Brain microvascular endothelial cell (primary cell): ENCODE data around the gene IQSEC3.

Source experiments
- DNase-seq: peaks from one replicate; pipeline ENCODE4 v3.0.0-alpha.2; 2020
- H3K27ac ChIP-seq: fragments of 250-450 bp; sonication (Bioruptor Pico); 2 replicates; pipeline ENCODE4 v1.5.1; 2020; ENCODE audit warnings: mild to moderate bottlenecking, moderate library complexity
- H3K27me3 ChIP-seq: fragments of 250-450 bp; sonication (Bioruptor Pico); replicated peaks from 2 replicates; pipeline ENCODE4 v1.5.1; 2020; ENCODE audit warnings: mild to moderate bottlenecking
- H3K36me3 ChIP-seq: fragments of 250-450 bp; sonication (Bioruptor Pico); replicated peaks from 2 replicates; pipeline ENCODE4 v1.5.1; 2020; ENCODE audit warnings: mild to moderate bottlenecking
- H3K4me3 ChIP-seq: 2 replicates; pipeline ENCODE4 v1.5.1; 2011; ENCODE audit warnings: low read depth, mild to moderate bottlenecking, control low read depth, low read length, moderate library complexity
- in situ Hi-C: cut with HindIII; loops from 2 replicates; pipeline ENCODE4 v1.10.0; 2017; ENCODE audit warnings: low sequenced_read_pairs, low pct_ligation_motif_present
- TF ChIP-seq, protein P1 (sequence below): IDR thresholded peaks from 2 replicates; pipeline ENCODE4 v1.5.1; 2011; ENCODE audit warnings: low read depth, mild to moderate bottlenecking, moderate library complexity, low read length, control low read depth, inconsistent platforms; ENCODE audit errors: missing control alignments

The IQSEC3 gene

DNA sequence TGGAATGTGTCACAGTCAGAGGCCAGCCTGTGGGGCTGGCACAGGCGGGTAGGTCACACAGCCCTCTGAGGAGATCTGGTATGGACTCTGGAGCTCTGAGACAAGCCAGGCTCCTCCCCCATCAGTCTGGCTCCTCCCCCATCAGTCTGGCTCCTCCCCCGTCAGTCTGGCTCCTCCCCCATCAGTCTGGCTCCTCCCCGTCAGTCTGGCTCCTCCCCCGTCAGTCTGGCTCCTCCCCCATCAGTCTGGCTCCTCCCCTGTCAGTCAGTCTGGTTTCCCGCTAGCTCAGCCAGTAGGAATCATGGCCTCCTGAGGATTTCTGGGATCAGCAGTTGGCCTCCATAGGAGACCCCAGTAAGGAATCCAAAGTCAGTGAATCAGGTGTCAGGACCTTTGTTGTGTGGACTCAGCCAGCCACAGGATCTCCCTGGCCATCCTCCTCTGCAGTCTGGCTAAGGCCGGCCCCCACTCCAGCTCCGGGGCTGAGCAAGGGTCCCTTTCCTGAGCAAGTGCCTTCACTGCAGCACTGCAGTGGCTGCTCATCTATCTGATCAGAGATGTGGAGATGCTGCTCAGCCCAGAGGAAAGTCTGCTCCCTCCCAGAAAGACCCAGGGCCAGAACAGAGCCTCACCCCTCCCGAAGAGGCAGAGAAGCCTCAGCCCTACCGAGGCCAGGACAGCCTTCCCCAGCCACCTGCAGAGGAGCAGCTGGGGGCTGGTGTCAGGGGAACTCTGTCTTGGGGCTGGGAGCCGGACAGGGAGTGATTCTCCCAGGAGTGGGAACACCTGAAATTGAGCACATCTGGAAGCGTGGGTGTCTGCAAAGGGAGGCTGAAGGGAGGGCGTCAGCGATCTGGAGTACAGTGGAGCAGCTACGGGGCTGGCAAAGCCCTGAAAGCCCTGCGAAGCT lies 35.7 kb downstream of the IQSEC3 start:
- no peak for DNase-seq
- no peaks in the 10 kb centered on the region for H3K36me3 ChIP-seq

DNA sequence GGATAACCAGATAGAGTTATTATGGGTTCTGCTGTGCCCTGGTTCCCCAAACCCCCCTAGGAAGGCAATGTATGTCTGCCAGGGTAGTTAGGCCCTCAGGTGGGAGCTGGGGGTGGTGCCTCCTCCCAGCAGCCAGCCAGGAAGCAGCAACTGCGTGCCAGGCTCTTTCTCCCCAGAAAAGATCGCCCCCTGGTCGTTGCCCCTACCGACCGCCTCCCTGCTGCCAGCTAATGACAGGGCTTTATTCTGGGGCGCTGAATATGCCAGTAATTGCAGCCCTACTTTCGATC lies 36.3 kb downstream of the IQSEC3 start:
- TF ChIP-seq, protein P1, sequence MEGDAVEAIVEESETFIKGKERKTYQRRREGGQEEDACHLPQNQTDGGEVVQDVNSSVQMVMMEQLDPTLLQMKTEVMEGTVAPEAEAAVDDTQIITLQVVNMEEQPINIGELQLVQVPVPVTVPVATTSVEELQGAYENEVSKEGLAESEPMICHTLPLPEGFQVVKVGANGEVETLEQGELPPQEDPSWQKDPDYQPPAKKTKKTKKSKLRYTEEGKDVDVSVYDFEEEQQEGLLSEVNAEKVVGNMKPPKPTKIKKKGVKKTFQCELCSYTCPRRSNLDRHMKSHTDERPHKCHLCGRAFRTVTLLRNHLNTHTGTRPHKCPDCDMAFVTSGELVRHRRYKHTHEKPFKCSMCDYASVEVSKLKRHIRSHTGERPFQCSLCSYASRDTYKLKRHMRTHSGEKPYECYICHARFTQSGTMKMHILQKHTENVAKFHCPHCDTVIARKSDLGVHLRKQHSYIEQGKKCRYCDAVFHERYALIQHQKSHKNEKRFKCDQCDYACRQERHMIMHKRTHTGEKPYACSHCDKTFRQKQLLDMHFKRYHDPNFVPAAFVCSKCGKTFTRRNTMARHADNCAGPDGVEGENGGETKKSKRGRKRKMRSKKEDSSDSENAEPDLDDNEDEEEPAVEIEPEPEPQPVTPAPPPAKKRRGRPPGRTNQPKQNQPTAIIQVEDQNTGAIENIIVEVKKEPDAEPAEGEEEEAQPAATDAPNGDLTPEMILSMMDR: no peak
- Histone ChIP-seq H3K27me3 (peaks cover 9% of the 10 kb centered on the region), H3K4me3 (no peak overlapping the region), H3K27ac (no peak overlapping the region), H3K36me3 (no peaks in the 10 kb centered on the region)
- in situ Hi-C loops: no loop called here
- DNase-seq: no peak

More for the DNA sequence above, 35.7 kb downstream of the IQSEC3 start:
- peaks cover 12% of the 10 kb centered on the region for H3K27me3 ChIP-seq
- TF ChIP-seq, protein P1: no peak
- in situ Hi-C loops: no loop called here
- no peak overlapping the region for H3K27ac ChIP-seq
- no peak overlapping the region for H3K4me3 ChIP-seq

DNA sequence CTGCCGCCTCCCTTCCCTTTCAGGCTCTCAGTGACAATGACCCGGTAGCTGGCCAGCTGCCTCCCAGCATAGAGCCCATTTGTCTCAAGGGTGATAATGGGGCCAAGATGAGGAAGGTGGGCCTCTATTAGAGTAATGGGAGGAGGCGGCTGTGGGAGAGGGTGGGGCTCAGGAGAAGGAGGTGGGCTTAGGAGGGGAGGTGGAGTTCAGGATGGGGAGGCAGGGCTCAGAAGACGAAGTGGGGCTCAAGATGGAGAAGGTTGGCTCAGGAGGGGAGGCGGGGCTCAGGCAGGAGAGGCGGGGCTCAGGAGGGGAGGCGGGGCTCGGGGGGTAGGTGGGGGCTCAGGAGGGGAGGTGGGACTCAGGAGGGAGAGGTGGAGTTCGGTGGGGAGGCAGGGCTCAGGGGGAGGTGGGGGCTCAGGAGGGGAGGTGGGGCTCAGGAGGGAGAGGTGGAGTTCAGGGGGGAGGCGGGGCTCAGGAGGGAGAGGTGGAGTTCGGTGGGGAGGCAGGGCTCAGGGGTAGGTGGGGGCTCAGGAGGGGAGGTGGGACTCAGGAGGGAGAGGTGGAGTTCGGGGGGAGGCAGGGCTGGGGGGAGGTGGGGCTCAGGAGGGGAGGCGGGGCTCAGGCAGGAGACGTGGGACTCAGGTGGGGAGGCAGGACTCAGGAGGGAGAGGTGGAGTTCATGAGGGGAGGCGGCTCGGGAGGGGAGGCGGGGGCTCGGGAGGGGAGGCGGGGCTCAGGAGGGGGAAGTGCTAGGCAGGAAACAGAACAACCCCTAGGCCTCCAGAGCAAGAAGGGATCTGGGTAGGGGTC lies 36.8 kb downstream of the IQSEC3 start:
- TF ChIP-seq, protein P1: no peak
- Histone ChIP-seq H3K27me3 (peaks cover 8% of the 10 kb centered on the region), H3K36me3 (no peaks in the 10 kb centered on the region), H3K4me3 (no peak overlapping the region), H3K27ac (no peak overlapping the region)
- in situ Hi-C loops: no loop called here
- no peak for DNase-seq

DNA sequence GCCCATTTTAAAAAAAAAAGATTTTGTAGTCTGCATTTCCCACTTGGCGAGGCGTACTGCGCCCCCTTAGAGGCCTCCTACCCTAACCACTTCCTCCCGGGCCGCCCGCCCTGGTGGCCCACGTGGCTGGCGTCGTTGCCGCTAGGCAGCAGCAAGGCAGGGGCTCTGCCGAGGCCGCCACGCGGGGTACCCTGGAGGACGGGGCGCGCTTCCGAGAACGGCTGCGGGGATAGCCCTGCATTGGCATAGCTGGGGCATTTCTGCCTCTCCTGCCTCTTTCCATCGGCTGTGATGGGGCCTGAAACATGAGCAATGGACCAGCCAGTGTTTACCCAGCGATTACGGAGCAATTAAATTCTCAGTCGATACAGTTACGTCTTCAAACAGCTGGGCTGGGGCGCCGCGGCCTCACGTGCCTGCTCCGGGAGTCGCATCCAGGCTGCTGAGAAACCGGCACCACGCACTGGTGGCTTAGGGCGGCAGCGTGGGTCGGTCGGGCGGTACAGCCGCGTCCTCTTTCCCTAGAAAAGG lies 38.0 kb downstream of the IQSEC3 start:
- TF ChIP-seq, protein P1: no peak
- no peak overlapping the region for H3K4me3 ChIP-seq
- no peak for DNase-seq
- H3K36me3 ChIP-seq: no peaks in the 10 kb centered on the region
- peaks cover 3% of the 10 kb centered on the region for H3K27me3 ChIP-seq
- in situ Hi-C loops: no loop called here
- no peak overlapping the region for H3K27ac ChIP-seq

DNA sequence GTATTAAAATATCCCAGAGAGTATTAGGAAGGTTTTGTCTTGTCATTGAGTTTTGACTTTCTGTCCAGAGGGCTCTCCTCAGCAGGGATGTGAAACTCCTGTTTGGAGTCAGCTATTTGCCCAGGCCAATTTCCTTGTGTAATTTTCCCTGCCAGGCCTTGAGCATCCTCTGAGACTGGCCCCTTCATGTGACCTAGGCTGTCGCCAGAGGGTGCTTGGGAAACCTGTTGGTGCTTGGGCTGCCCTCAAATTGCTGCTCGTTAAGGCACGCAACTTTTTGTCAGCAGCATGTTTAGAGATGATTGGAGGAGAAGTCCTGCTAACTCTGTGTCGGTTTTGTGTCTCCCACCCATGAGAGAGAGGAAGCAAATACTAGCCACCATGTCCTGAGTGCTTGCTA lies 39.1 kb downstream of the IQSEC3 start:
- Histone ChIP-seq H3K36me3 (no peaks in the 10 kb centered on the region), H3K4me3 (no peak overlapping the region), H3K27ac (no peak overlapping the region), H3K27me3 (no peaks in the 10 kb centered on the region)
- TF ChIP-seq, protein P1: no peak
- no peak for DNase-seq
- in situ Hi-C loops: no loop called here
